ENCODE data around the gene DSG1.
"Not testable (repeated sequence)": the region's sequence is repeated elsewhere in the genome, so short reads cannot be mapped to it uniquely, and the experiment has no call there.

The DSG1 gene

DNA sequence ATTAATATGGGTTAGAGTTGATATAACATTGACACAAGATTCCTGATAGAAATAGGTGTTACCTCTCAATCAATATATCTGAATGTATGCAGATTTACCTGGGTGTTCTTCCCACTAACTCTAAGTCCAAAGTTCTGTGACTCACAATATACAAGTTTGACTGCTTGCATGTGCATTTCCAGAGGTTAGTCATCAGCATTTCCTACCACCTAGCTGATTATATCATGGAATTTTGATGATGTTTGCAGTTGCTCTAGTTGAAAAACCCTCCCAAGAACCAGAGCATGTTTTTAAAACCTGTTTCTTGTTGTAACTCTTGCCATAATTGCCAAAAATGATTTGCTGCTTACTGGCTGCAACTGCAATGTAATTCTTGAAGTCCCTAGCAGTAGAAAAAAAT is 15.0 kb upstream of the DSG1 start:
- no peaks in the 10 kb centered on the region for H3K9me3 Mint-ChIP-seq
- no peak overlapping the region for H3K4me3 Mint-ChIP-seq
- H3K36me3 Mint-ChIP-seq (ENCODE audit: low read depth) = no peaks in the 10 kb centered on the region
- no peak overlapping the region for H3K27ac Mint-ChIP-seq
- H3K4me1 Mint-ChIP-seq = no peaks in the 10 kb centered on the region
- DNase-seq (no peak), ATAC-seq (no peak)
- H3K27me3 Mint-ChIP-seq = no peaks in the 10 kb centered on the region

GRCh38 chr18:31303771-31304170 is 14.2 kb upstream of the DSG1 start:
- Mint-ChIP-seq H3K36me3 (ENCODE audit: low read depth) (no peaks in the 10 kb centered on the region), H3K27ac (no peak overlapping the region), H3K4me1 (no peaks in the 10 kb centered on the region), H3K9me3 (peaks cover 4% of the 10 kb centered on the region), H3K4me3 (no peak overlapping the region), H3K27me3 (no peaks in the 10 kb centered on the region)
- ATAC-seq = no peak
- DNase-seq = no peak

GRCh38 chr18:31309115-31309514 is 8.8 kb upstream of the DSG1 start:
- H3K27me3 Mint-ChIP-seq = no peaks in the 10 kb centered on the region
- H3K4me3 Mint-ChIP-seq = no peak overlapping the region
- H3K4me1 Mint-ChIP-seq = no peaks in the 10 kb centered on the region
- H3K9me3 Mint-ChIP-seq = peaks cover 9% of the 10 kb centered on the region
- DNase-seq = no peak
- ATAC-seq = no peak
- H3K36me3 Mint-ChIP-seq (ENCODE audit: low read depth) = no peaks in the 10 kb centered on the region
- H3K27ac Mint-ChIP-seq = no peak overlapping the region

GRCh38 chr18:31316974-31317373 is 986 bp upstream of the DSG1 start:
- Mint-ChIP-seq H3K27me3 (no peaks in the 10 kb centered on the region), H3K4me3 (no peak overlapping the region), H3K27ac (no peak overlapping the region), H3K9me3 (no peaks in the 10 kb centered on the region), H3K4me1 (no peaks in the 10 kb centered on the region), H3K36me3 (ENCODE audit: low read depth) (no peaks in the 10 kb centered on the region)
- no peak for DNase-seq
- no peak for ATAC-seq

DNA sequence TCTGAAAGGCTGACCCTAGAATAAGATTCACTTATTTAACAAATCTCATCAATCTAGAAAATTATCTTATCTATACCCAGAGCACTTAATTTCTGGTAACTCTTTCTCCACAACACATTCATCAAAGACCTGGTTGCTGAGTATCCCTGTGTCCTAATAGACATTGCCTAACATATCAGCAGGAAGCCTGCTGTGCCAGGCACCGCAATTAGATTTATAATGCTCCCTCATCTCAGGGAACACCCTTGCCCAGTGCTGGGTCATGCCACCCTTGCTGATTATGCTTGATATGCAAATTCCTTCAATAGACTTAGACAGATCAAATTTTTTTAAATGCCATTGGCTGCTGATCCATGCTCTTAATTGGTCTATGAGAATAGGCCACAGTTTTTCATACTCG is 3.8 kb downstream of the DSG1 start:
- Mint-ChIP-seq H3K4me1 (no peaks in the 10 kb centered on the region), H3K9me3 (no peaks in the 10 kb centered on the region)
- no peak for ATAC-seq

DNA sequence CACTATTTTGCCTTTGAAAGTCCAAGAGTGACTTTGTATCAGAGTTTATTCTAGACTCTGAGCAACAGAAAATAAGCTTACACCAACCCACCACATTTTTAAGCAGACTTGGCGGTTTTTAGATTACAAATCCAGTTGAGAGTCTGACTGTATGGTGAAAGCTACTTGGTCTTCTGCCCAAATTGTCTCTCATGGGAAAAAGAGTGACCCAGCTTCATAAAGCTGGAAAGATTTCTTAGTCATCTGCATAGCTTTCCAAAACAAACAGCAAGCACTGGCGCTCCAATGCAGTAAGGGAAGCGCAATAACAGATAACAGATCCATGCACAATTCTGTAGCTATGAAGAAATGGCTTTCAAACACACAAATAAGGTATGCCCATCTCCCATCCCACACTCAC is 7.1 kb downstream of the DSG1 start:
- Mint-ChIP-seq H3K4me3 (no peak overlapping the region), H3K27ac (no peak overlapping the region), H3K27me3 (no peaks in the 10 kb centered on the region), H3K9me3 (no peaks in the 10 kb centered on the region), H3K36me3 (ENCODE audit: low read depth) (no peaks in the 10 kb centered on the region), H3K4me1 (no peaks in the 10 kb centered on the region)
- no peak for DNase-seq
- no peak for ATAC-seq

More for the DNA sequence above, 3.8 kb downstream of the DSG1 start:
- Mint-ChIP-seq H3K36me3 (ENCODE audit: low read depth) (no peaks in the 10 kb centered on the region), H3K27ac (no peak overlapping the region), H3K4me3 (no peak overlapping the region), H3K27me3 (no peaks in the 10 kb centered on the region)
- DNase-seq = no peak

DNA sequence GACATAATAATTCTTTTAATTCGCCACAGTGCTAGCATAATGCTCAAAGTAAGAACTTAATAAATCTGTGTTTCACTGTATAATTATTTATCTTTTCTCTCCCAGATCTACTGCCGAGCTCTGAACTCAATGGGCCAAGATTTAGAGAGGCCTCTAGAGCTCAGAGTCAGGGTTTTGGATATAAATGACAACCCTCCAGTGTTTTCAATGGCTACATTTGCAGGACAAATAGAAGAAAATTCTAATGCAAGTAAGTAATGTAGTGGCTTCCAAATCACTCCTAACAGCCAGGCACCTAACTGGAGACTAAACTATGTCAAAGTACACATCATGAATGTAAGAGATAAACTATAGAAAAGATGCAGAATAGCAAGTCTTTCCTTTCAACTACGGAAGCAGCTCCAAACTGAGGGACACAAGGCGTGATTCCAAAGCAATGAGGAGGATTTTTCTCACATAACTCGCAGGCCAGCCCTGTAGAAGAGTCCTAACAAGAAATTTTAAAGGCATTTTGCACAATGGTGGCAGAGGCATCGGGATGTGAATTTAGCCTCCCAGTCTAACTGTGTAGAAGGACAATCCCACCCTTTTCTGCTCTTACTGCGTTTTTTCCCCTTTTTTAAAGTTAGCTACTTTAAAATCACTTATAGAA is 12.0 kb downstream of the DSG1 start:
- H3K36me3 Mint-ChIP-seq (ENCODE audit: low read depth) = no peaks in the 10 kb centered on the region
- no peaks in the 10 kb centered on the region for H3K9me3 Mint-ChIP-seq
- H3K27ac Mint-ChIP-seq = no peak overlapping the region
- no peaks in the 10 kb centered on the region for H3K4me1 Mint-ChIP-seq
- no peak overlapping the region for H3K4me3 Mint-ChIP-seq
- H3K27me3 Mint-ChIP-seq = no peaks in the 10 kb centered on the region
- no peak for DNase-seq
- no peak for ATAC-seq

- Mint-ChIP-seq H3K27me3 (no peaks in the 10 kb centered on the region), H3K4me1 (no peaks in the 10 kb centered on the region)
Observed at GRCh38 chr18:31343454-31343853, 25.5 kb downstream of the DSG1 start.

GRCh38 chr18:31353336-31353735 is 35.4 kb downstream of the DSG1 start:
- not testable (repeated sequence) for ATAC-seq; H3K27me3 Mint-ChIP-seq; H3K9me3 Mint-ChIP-seq; H3K27ac Mint-ChIP-seq; H3K4me1 Mint-ChIP-seq; H3K4me3 Mint-ChIP-seq; H3K36me3 Mint-ChIP-seq (ENCODE audit: low read depth); DNase-seq

More at GRCh38 chr18:31343454-31343853, 25.5 kb downstream of the DSG1 start:
- DNase-seq (no peak), ATAC-seq (no peak)
- H3K9me3 Mint-ChIP-seq = peaks cover 8% of the 10 kb centered on the region
- no peak overlapping the region for H3K4me3 Mint-ChIP-seq
- no peak overlapping the region for H3K27ac Mint-ChIP-seq
- H3K36me3 Mint-ChIP-seq (ENCODE audit: low read depth) = no peaks in the 10 kb centered on the region

DNA sequence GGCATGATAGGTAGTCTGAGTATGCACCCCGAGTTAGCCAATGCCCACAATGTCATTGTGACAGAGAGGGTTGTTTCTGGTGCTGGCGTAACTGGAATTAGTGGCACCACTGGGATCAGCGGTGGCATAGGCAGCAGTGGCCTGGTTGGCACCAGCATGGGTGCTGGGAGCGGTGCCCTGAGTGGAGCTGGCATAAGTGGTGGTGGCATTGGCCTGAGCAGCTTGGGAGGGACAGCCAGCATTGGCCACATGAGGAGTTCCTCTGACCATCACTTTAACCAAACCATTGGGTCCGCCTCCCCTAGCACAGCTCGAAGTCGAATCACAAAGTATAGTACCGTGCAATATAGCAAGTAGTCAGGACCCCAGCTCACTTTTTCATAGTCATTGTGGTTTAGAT is 37.0 kb downstream of the DSG1 start:
- no peak overlapping the region for H3K4me3 Mint-ChIP-seq
- no peaks in the 10 kb centered on the region for H3K4me1 Mint-ChIP-seq
- no peaks in the 10 kb centered on the region for H3K9me3 Mint-ChIP-seq
- DNase-seq = no peak
- no peak overlapping the region for H3K27ac Mint-ChIP-seq
- ATAC-seq = no peak
- no peaks in the 10 kb centered on the region for H3K27me3 Mint-ChIP-seq
- H3K36me3 Mint-ChIP-seq (ENCODE audit: low read depth) = no peaks in the 10 kb centered on the region

- no peak for ATAC-seq
- Mint-ChIP-seq H3K27ac (no peak overlapping the region), H3K36me3 (ENCODE audit: low read depth) (no peaks in the 10 kb centered on the region), H3K4me1 (no peaks in the 10 kb centered on the region), H3K27me3 (no peaks in the 10 kb centered on the region), H3K9me3 (no peaks in the 10 kb centered on the region), H3K4me3 (no peak overlapping the region)
- DNase-seq = no peak
Observed at GRCh38 chr18:31356025-31356424, 38.1 kb downstream of the DSG1 start.

GRCh38 chr18:31364190-31364589 is 46.2 kb downstream of the DSG1 start:
- ATAC-seq (no peak), DNase-seq (no peak)
- Mint-ChIP-seq H3K4me1 (no peaks in the 10 kb centered on the region), H3K27me3 (no peaks in the 10 kb centered on the region), H3K27ac (no peak overlapping the region), H3K9me3 (peaks cover 7% of the 10 kb centered on the region), H3K36me3 (ENCODE audit: low read depth) (no peaks in the 10 kb centered on the region), H3K4me3 (no peak overlapping the region)

DNA sequence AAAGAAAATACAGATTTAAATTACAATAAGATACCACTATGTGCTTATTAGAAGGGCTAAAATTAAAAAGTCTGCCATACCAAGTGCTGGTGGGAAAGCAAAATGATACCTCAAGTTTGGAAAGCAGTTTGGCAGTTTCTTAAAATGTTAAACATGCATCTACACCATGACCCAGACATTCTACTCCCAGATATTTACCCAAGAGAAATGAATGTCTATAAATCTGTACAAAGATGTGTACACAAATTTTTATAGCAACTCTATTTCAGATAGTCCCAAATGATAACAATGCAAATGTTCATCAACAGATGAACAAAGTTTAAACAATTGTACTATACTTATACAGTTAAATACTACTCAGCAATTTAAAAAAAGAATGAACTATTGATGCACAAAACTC is 51.5 kb downstream of the DSG1 start:
- Mint-ChIP-seq H3K4me3 (no peak overlapping the region), H3K27ac (no peak overlapping the region), H3K36me3 (ENCODE audit: low read depth) (no peaks in the 10 kb centered on the region), H3K4me1 (no peaks in the 10 kb centered on the region), H3K27me3 (no peaks in the 10 kb centered on the region), H3K9me3 (no peaks in the 10 kb centered on the region)
- DNase-seq (no peak), ATAC-seq (no peak)

GRCh38 chr18:31371989-31372388 is 54.0 kb downstream of the DSG1 start:
- no peaks in the 10 kb centered on the region for H3K4me1 Mint-ChIP-seq
- no peak for ATAC-seq
- DNase-seq = no peak
- no peak overlapping the region for H3K27ac Mint-ChIP-seq
- H3K36me3 Mint-ChIP-seq (ENCODE audit: low read depth) = no peaks in the 10 kb centered on the region
- no peaks in the 10 kb centered on the region for H3K9me3 Mint-ChIP-seq
- no peaks in the 10 kb centered on the region for H3K27me3 Mint-ChIP-seq
- H3K4me3 Mint-ChIP-seq = no peak overlapping the region

DNA sequence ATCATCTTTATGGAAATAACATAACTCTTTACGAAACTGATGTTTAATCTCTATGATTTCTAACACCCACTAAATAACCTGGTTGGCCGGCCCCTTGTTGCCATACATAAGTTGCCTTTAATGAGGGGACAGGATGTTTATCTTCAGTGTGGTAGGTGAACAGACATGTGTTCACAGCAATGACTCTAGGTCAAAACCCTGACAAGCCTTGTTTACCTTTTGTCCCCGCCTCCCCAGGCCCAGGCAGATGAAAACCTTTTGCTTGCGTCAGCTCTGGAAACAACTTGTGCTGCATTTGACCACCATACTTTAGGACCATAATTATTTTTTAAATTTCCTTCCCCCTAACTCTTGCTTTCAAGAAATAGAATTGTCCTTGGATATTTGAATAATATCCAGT is 55.7 kb downstream of the DSG1 start:
- no peak for DNase-seq

DNA sequence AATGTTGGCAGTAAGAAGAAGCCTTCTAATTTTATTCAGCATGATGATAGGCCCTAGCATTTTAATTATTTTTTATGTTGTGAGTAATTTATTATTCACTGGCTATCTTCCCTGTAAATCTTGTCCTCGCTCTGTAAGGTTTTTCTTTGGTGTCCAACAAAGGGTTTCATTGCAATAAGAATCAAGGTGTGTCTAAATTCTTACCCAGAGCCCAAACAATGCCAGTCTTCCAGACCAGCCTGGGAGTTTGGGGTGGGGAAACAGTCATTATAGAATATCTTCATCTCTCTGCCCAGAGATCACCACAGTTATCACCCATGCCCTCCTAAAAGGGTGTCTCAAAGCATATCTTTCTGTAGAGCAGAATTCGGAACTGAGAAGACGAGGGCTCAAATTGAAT is 58.5 kb downstream of the DSG1 start, which contains the start of gene DSG4:
TSS of gene DSG4 (plus strand) at position 301 of the 400 bp plus-strand sequence. CDS start 135 bp downstream, outside the sequence.
- Mint-ChIP-seq H3K4me3 (no peak within 1 kb of the TSS), H3K27ac (no peak within 1 kb of the TSS), H3K36me3 (ENCODE audit: low read depth) (no peaks in the 10 kb centered on the region), H3K27me3 (no peaks in the 10 kb centered on the region), H3K4me1 (no peaks in the 10 kb centered on the region), H3K9me3 (no peaks in the 10 kb centered on the region)
- no peak for DNase-seq
- ATAC-seq = no peak

More for the DNA sequence above, 55.7 kb downstream of the DSG1 start:
- H3K27ac Mint-ChIP-seq = no peak overlapping the region
- H3K36me3 Mint-ChIP-seq (ENCODE audit: low read depth) = no peaks in the 10 kb centered on the region
- no peaks in the 10 kb centered on the region for H3K4me1 Mint-ChIP-seq
- ATAC-seq = no peak
- H3K4me3 Mint-ChIP-seq = no peak overlapping the region
- no peaks in the 10 kb centered on the region for H3K27me3 Mint-ChIP-seq
- no peaks in the 10 kb centered on the region for H3K9me3 Mint-ChIP-seq
